T-cell (primary cell): ENCODE measurements around the gene HHAT. TPM values are rescaled to one million over a fixed set of nuclear protein-coding genes. Genes with fewer than 3 reads are reported as not detected.

ENCODE experiments used
- ATAC-seq, 4 experiments: fragments of 200-7000 bp in 3 of 4; fragments of 150-1000 bp in 1 of 4; cut with Tn5 transposase; replicated peaks in 1 of 4; 1 replicate in 3 of 4; 2 replicates in 1 of 4; pipeline ENCODE4 v1.10.0; 2021; ENCODE audit warnings: moderate library complexity in 3 of 4, mild to moderate bottlenecking in 2 of 4, moderate number of reproducible peaks in 1 of 4
- CTCF ChIA-PET, 2 donors: fragments of 300-600 bp; sonication (Branson Sonifier 250); formaldehyde crosslinking; loops; one replicate each; lab custom pipeline; 2022; ENCODE audit warnings: antibody characterized with exemption in 2 of 2; lab: Charles Lee
- POLR2A ChIA-PET, 2 donors: fragments of 300-600 bp; sonication (Branson Sonifier 250); formaldehyde crosslinking; loops; one replicate each; lab custom pipeline; 2022; ENCODE audit warnings: antibody characterized with exemption in 2 of 2; lab: Charles Lee
- DNase-seq, 35 experiments: peaks; one replicate each; pipeline versions ENCODE4 v3.0.0 to v3.0.0-alpha.2; 2013 to 2023
- H3K27ac ChIP-seq: one replicate; pipeline ENCODE4 v1.5.1; 2013; ENCODE audit warnings: low read length
- H3K27me3 ChIP-seq, 2 experiments: replicated peaks in 1 of 2; 1 replicate in 1 of 2; 2 replicates in 1 of 2; pipeline versions ENCODE4 v1.6.1 to v1.7.0; 2013; ENCODE audit warnings: low read length in 1 of 2, mixed read lengths in 1 of 2; ENCODE audit not compliant: control insufficient read depth in 2 of 2, insufficient read depth in 2 of 2; ENCODE audit errors: extremely low read depth in 1 of 2
- H3K36me3 ChIP-seq, 2 donors: 1 replicate in 1 of 2; 2 replicates in 1 of 2; pipeline versions ENCODE4 v1.6.1 to v1.7.0; 2013; ENCODE audit warnings: low read length in 1 of 2; ENCODE audit not compliant: control insufficient read depth in 2 of 2, insufficient read depth in 1 of 2; ENCODE audit errors: extremely low read depth in 1 of 2
- H3K4me1 ChIP-seq, 2 experiments: 1 replicate in 1 of 2; 2 replicates in 1 of 2; pipeline versions ENCODE4 v1.6.1 to v1.7.0; 2013; ENCODE audit warnings: low read length in 2 of 2, mixed read lengths in 1 of 2; ENCODE audit not compliant: insufficient read depth in 2 of 2, control insufficient read depth in 1 of 2; ENCODE audit errors: extremely low read depth in 1 of 2
- H3K4me3 ChIP-seq, 2 donors: 1 replicate in 1 of 2; 2 replicates in 1 of 2; pipeline versions ENCODE4 v1.5.1 to v1.7.0; 2013; ENCODE audit warnings: mild to moderate bottlenecking in 2 of 2, low read length in 1 of 2, moderate library complexity in 1 of 2; ENCODE audit not compliant: control insufficient read depth in 1 of 2; ENCODE audit errors: extremely low read depth in 1 of 2
- H3K9me3 ChIP-seq: 2 replicates; pipeline ENCODE4 v1.7.0; 2013
- H3K27ac Mint-ChIP-seq, 2 donors: one replicate each; pipeline ENCODE4 v1.8.0; 2020 to 2021; ENCODE audit warnings: mild to moderate bottlenecking in 2 of 2, mixed read lengths in 2 of 2
- H3K27me3 Mint-ChIP-seq, 2 donors: one replicate each; pipeline ENCODE4 v1.8.0; 2021 to 2022; ENCODE audit warnings: mixed read lengths in 2 of 2
- H3K36me3 Mint-ChIP-seq: one replicate; pipeline ENCODE4 v1.8.0; 2021; ENCODE audit warnings: mixed read lengths
- H3K4me1 Mint-ChIP-seq, 3 donors: one replicate each; pipeline ENCODE4 v1.8.0; 2020 to 2022; ENCODE audit warnings: mixed read lengths in 3 of 3, mild to moderate bottlenecking in 1 of 3
- H3K4me3 Mint-ChIP-seq, 3 donors: one replicate each; pipeline ENCODE4 v1.8.0; 2020 to 2022; ENCODE audit warnings: mild to moderate bottlenecking in 3 of 3, mixed read lengths in 3 of 3, moderate library complexity in 3 of 3
- H3K9me3 Mint-ChIP-seq, 3 donors: one replicate each; pipeline ENCODE4 v1.8.0; 2020 to 2022; ENCODE audit warnings: mixed read lengths in 3 of 3
- WGBS: methylation state at CpG from one replicate; pipeline ENCODE4 v1.1.5; 2013; ENCODE audit warnings: missing lambda C conversion rate; ENCODE audit not compliant: insufficient coverage; 5-methylcytosine and 5-hydroxymethylcytosine counted together
- total RNA-seq, 35 experiments: library from RNA in 6 of 35; stranded (reverse) in 6 of 35; fragments of 120-200 nt in 1 of 35; gene quantifications; one replicate each; pipeline versions ENCODE4 v1.2.1 to v1.2.4 and lab custom pipeline; 2013 to 2026

The HHAT gene
- total RNA-seq, 5 donors from 2014 or later (not counting 1 experiment from before 2014, with no cell fraction given): 2.2 to 7.9 (median 4.1) TPM

GRCh38 chr1:210557426-210558077 lies 228.8 kb downstream of the HHAT start:
- Mint-ChIP-seq H3K4me1 (no peaks in the 10 kb centered on the region), H3K27me3 (no peaks in the 10 kb centered on the region), H3K4me3 (no peak overlapping the region), H3K36me3 (no peaks in the 10 kb centered on the region), H3K27ac (no peak overlapping the region), H3K9me3 (no peaks in the 10 kb centered on the region)
- Histone ChIP-seq H3K27me3 (no peaks in the 10 kb centered on the region), H3K4me1 (no peaks in the 10 kb centered on the region), H3K4me3 (no peak overlapping the region), H3K36me3 (no peaks in the 10 kb centered on the region), H3K27ac (no peak overlapping the region), H3K9me3 (no peaks in the 10 kb centered on the region)
- CTCF ChIA-PET: no interaction called here
- DNase-seq (no peak), ATAC-seq (no peak)
- POLR2A ChIA-PET: no interaction called here
- WGBS: 93% methylated on average over 2 of the region's 7 CpGs

GRCh38 chr1:210558302-210558701 lies 229.6 kb downstream of the HHAT start:
- no peak overlapping the region for H3K4me3 Mint-ChIP-seq
- ATAC-seq (no peak), DNase-seq (no peak)
- Histone ChIP-seq H3K27ac (no peak overlapping the region), H3K4me3 (no peak overlapping the region), H3K36me3 (no peaks in the 10 kb centered on the region), H3K4me1 (no peaks in the 10 kb centered on the region), H3K27me3 (no peaks in the 10 kb centered on the region), H3K9me3 (no peaks in the 10 kb centered on the region)
- H3K4me1 Mint-ChIP-seq: no peaks in the 10 kb centered on the region
- H3K9me3 Mint-ChIP-seq: no peaks in the 10 kb centered on the region
- WGBS: 57% methylated on average over 1 of the region's 1 CpG
- no peaks in the 10 kb centered on the region for H3K36me3 Mint-ChIP-seq
- POLR2A ChIA-PET: no interaction called here
- no peaks in the 10 kb centered on the region for H3K27me3 Mint-ChIP-seq
- CTCF ChIA-PET: no interaction called here
- no peak overlapping the region for H3K27ac Mint-ChIP-seq

GRCh38 chr1:210565306-210565705 lies 236.6 kb downstream of the HHAT start:
- ChIA-PET CTCF (no interaction called here), POLR2A (no interaction called here)
- no peak overlapping the region for H3K27ac ChIP-seq
- Mint-ChIP-seq H3K27ac (no peak overlapping the region), H3K4me3 (no peak overlapping the region), H3K36me3 (no peaks in the 10 kb centered on the region), H3K4me1 (no peaks in the 10 kb centered on the region), H3K9me3 (no peaks in the 10 kb centered on the region), H3K27me3 (no peaks in the 10 kb centered on the region)
- no peaks in the 10 kb centered on the region for H3K9me3 ChIP-seq
- no peak for DNase-seq
- H3K4me1 ChIP-seq: no peaks in the 10 kb centered on the region
- ATAC-seq: no peak
- no peak overlapping the region for H3K4me3 ChIP-seq
- no peaks in the 10 kb centered on the region for H3K27me3 ChIP-seq
- 20% methylated on average over 1 of the region's 2 CpGs for WGBS
- no peaks in the 10 kb centered on the region for H3K36me3 ChIP-seq

- H3K4me3 ChIP-seq: no peak overlapping the region
- H3K4me1 ChIP-seq: no peaks in the 10 kb centered on the region
- no peak for ATAC-seq
- Mint-ChIP-seq H3K27me3 (no peaks in the 10 kb centered on the region), H3K27ac (no peak overlapping the region), H3K36me3 (no peaks in the 10 kb centered on the region), H3K9me3 (no peaks in the 10 kb centered on the region), H3K4me3 (no peak overlapping the region), H3K4me1 (no peaks in the 10 kb centered on the region)
- H3K9me3 ChIP-seq: no peaks in the 10 kb centered on the region
- CTCF ChIA-PET: no interaction called here
- H3K27ac ChIP-seq: no peak overlapping the region
- H3K27me3 ChIP-seq: no peaks in the 10 kb centered on the region
- POLR2A ChIA-PET: no interaction called here
- no peak for DNase-seq
- H3K36me3 ChIP-seq: no peaks in the 10 kb centered on the region
Observed at GRCh38 chr1:210568631-210569030, 239.9 kb downstream of the HHAT start.

GRCh38 chr1:210570116-210570515 lies 241.4 kb downstream of the HHAT start:
- no peaks in the 10 kb centered on the region for H3K36me3 ChIP-seq
- DNase-seq (no peak), ATAC-seq (no peak)
- Mint-ChIP-seq H3K36me3 (no peaks in the 10 kb centered on the region), H3K9me3 (no peaks in the 10 kb centered on the region), H3K27ac (no peak overlapping the region), H3K4me3 (no peak overlapping the region), H3K27me3 (no peaks in the 10 kb centered on the region), H3K4me1 (no peaks in the 10 kb centered on the region)
- H3K27me3 ChIP-seq: no peaks in the 10 kb centered on the region
- no peak overlapping the region for H3K27ac ChIP-seq
- POLR2A ChIA-PET: no interaction called here
- H3K4me1 ChIP-seq: no peaks in the 10 kb centered on the region
- no peaks in the 10 kb centered on the region for H3K9me3 ChIP-seq
- 100% methylated on average over 1 of the region's 2 CpGs for WGBS
- CTCF ChIA-PET: no interaction called here
- no peak overlapping the region for H3K4me3 ChIP-seq

GRCh38 chr1:210571356-210572284 lies 242.9 kb downstream of the HHAT start:
- Mint-ChIP-seq H3K9me3 (peaks cover 0 to 5% (median 0%) of the 10 kb centered on the region in 3 donors), H3K27ac (no peak overlapping the region), H3K27me3 (no peaks in the 10 kb centered on the region), H3K4me3 (no peak overlapping the region), H3K36me3 (peaks cover 2% of the 10 kb centered on the region), H3K4me1 (no peaks in the 10 kb centered on the region)
- H3K9me3 ChIP-seq: no peaks in the 10 kb centered on the region
- no peak overlapping the region for H3K4me3 ChIP-seq
- no peaks in the 10 kb centered on the region for H3K36me3 ChIP-seq
- CTCF ChIA-PET: interaction anchor here in 1 of 2 donors (0.5 kb wide), 1 partner anchor 565 kb away, joined by 3 read pairs; no protein-coding TSS in a partner anchor
- H3K27me3 ChIP-seq: no peaks in the 10 kb centered on the region
- ATAC-seq: no peak
- POLR2A ChIA-PET: no interaction called here
- WGBS: 74% methylated on average over 6 of the region's 14 CpGs
- no peak overlapping the region for H3K27ac ChIP-seq
- DNase-seq: no peak
- no peaks in the 10 kb centered on the region for H3K4me1 ChIP-seq
